ENCODE measurements around the gene WFDC12.
"Not testable (repeated sequence)": the region's sequence is repeated elsewhere in the genome, so short reads cannot be mapped to it uniquely, and the experiment has no call there.

The WFDC12 gene

GRCh38 chr20:45124365-45124764, at the start of gene WFDC12:
TSS of gene WFDC12 (minus strand) at chr20:45124465. CDS start at chr20:45124447, 18 bp downstream.
- intact Hi-C loops (cut with DNase I) = no loop called here
- DNase-seq = no peak

GRCh38 chr20:45173522-45173921, 49.3 kb upstream of the WFDC12 start:
- intact Hi-C loops (cut with DNase I) = no loop called here
- no peak for DNase-seq

- no peak for DNase-seq
- intact Hi-C loops (cut with DNase I) = no loop called here
Observed at GRCh38 chr20:45164906-45165305, 40.6 kb upstream of the WFDC12 start.

- intact Hi-C loops (cut with DNase I) = no loop called here
- no peak for DNase-seq
Observed at GRCh38 chr20:45163083-45163803, 39.0 kb upstream of the WFDC12 start.

GRCh38 chr20:45157962-45158361, 33.7 kb upstream of the WFDC12 start:
- no peak for DNase-seq
- intact Hi-C loops (cut with DNase I) = no loop called here

GRCh38 chr20:45156713-45157112, 32.4 kb upstream of the WFDC12 start:
- DNase-seq = no peak
- intact Hi-C loops (cut with DNase I) = no loop called here

- DNase-seq; intact Hi-C loops (cut with DNase I): not testable (repeated sequence)
Observed at GRCh38 chr20:45154794-45155193, 30.5 kb upstream of the WFDC12 start.

GRCh38 chr20:45154183-45154582, 29.9 kb upstream of the WFDC12 start:
- intact Hi-C loops (cut with DNase I) = no loop called here
- DNase-seq = no peak

GRCh38 chr20:45153752-45154151, 29.5 kb upstream of the WFDC12 start:
- intact Hi-C loops (cut with DNase I) = no loop called here
- DNase-seq = peak in 2 of 10 donors; percentile 18 to 25

- no peak for DNase-seq
- intact Hi-C loops (cut with DNase I) = no loop called here
Observed at GRCh38 chr20:45153147-45153546, 28.9 kb upstream of the WFDC12 start.

- no peak for DNase-seq
- intact Hi-C loops (cut with DNase I) = no loop called here
Observed at GRCh38 chr20:45152405-45152804, 28.1 kb upstream of the WFDC12 start.

- no peak for DNase-seq
- intact Hi-C loops (cut with DNase I) = no loop called here
Observed at GRCh38 chr20:45149062-45149461, 24.8 kb upstream of the WFDC12 start.

GRCh38 chr20:45140836-45141235, 16.6 kb upstream of the WFDC12 start:
- intact Hi-C loops (cut with DNase I) = no loop called here
- no peak for DNase-seq

GRCh38 chr20:45139733-45140375, 15.6 kb upstream of the WFDC12 start:
- intact Hi-C loops (cut with DNase I); DNase-seq: not testable (repeated sequence)

GRCh38 chr20:45138561-45139300, 14.5 kb upstream of the WFDC12 start:
- intact Hi-C loops (cut with DNase I) = no loop called here
- peak in 4 of 10 donors; percentile 35 to 82 (median 56) for DNase-seq

- no peak for DNase-seq
- intact Hi-C loops (cut with DNase I) = no loop called here
Observed at GRCh38 chr20:45136911-45137310, 12.6 kb upstream of the WFDC12 start.

GRCh38 chr20:45128099-45128498, 3.8 kb upstream of the WFDC12 start:
- DNase-seq = no peak
- intact Hi-C loops (cut with DNase I) = no loop called here

GRCh38 chr20:45121388-45121787, 2.9 kb downstream of the WFDC12 start:
- intact Hi-C loops (cut with DNase I) = no loop called here
- no peak for DNase-seq

- no peak for DNase-seq
- intact Hi-C loops (cut with DNase I) = no loop called here
Observed at GRCh38 chr20:45119556-45120266, 4.6 kb downstream of the WFDC12 start.

GRCh38 chr20:45118028-45118427, 6.2 kb downstream of the WFDC12 start:
- DNase-seq = no peak
- intact Hi-C loops (cut with DNase I) = no loop called here

- intact Hi-C loops (cut with DNase I) = no loop called here
- no peak for DNase-seq
Observed at GRCh38 chr20:45117581-45117980, 6.7 kb downstream of the WFDC12 start.
